Loucy (cell line): ENCODE results near the gene RIPOR3.

ENCODE experiments used
- H2AFZ ChIP-seq: fragments of 200-600 bp; sonication (generic); 2 replicates; pipeline ENCODE4 v1.6.0; 2016; ENCODE audit warnings: antibody characterized with exemption, mild to moderate bottlenecking, low read length, moderate library complexity
- H3F3A ChIP-seq: fragments of 200-600 bp; 2 replicates; pipeline ENCODE4 v1.6.0; 2016; ENCODE audit warnings: antibody characterized with exemption, low read depth, mild to moderate bottlenecking
- H3K27me3 ChIP-seq: fragments of 200-600 bp; sonication (generic); 2 replicates; pipeline ENCODE4 v1.6.1; 2014; ENCODE audit warnings: low read length, mild to moderate bottlenecking; ENCODE audit not compliant: insufficient read depth, poor library complexity, severe bottlenecking
- H3K36me3 ChIP-seq: fragments of 200-600 bp; sonication (generic); 2 replicates; pipeline ENCODE4 v1.6.1; 2016; ENCODE audit warnings: low read length; ENCODE audit not compliant: insufficient read depth
- H3K4me1 ChIP-seq: fragments of 200-600 bp; sonication (generic); 2 replicates; pipeline ENCODE4 v1.5.1; 2014; ENCODE audit warnings: low read length, mild to moderate bottlenecking; ENCODE audit not compliant: insufficient read depth, poor library complexity, severe bottlenecking
- H3K4me2 ChIP-seq: fragments of 200-600 bp; sonication (generic); 2 replicates; pipeline ENCODE4 v1.6.0; 2014; ENCODE audit warnings: antibody characterized with exemption, low read length, low read depth, mild to moderate bottlenecking; ENCODE audit not compliant: poor library complexity, severe bottlenecking
- H3K4me3 ChIP-seq: fragments of 200-600 bp; sonication (generic); 2 replicates; pipeline ENCODE4 v1.5.1; 2014; ENCODE audit warnings: low read length, mild to moderate bottlenecking, mixed read lengths; ENCODE audit not compliant: poor library complexity, severe bottlenecking
- H3K79me2 ChIP-seq: fragments of 200-600 bp; sonication (generic); 2 replicates; pipeline ENCODE4 v1.6.1; 2014; ENCODE audit warnings: low read length; ENCODE audit not compliant: insufficient read depth
- H3K9ac ChIP-seq: fragments of 200-600 bp; sonication (generic); 2 replicates; pipeline ENCODE4 v1.6.0; 2014; ENCODE audit warnings: mild to moderate bottlenecking, low read depth, low read length, moderate library complexity; ENCODE audit not compliant: poor library complexity, severe bottlenecking
- H3K9me2 ChIP-seq: fragments of 200-600 bp; sonication (generic); replicated peaks from 2 replicates; pipeline ENCODE4 v1.6.1; 2016; ENCODE audit warnings: low read depth, low read length, mixed read lengths
- H3K9me3 ChIP-seq: fragments of 200-600 bp; sonication (generic); 2 replicates; pipeline ENCODE4 v1.6.1; 2014; ENCODE audit warnings: mild to moderate bottlenecking, antibody characterized with exemption, low read length, low read depth; ENCODE audit not compliant: insufficient read depth
- H4K20me1 ChIP-seq: fragments of 200-600 bp; sonication (generic); 2 replicates; pipeline ENCODE4 v1.6.0; 2014; ENCODE audit warnings: antibody characterized with exemption, low read length, mild to moderate bottlenecking; ENCODE audit not compliant: insufficient read depth, poor library complexity, severe bottlenecking
- CTCF ChIP-seq: fragments of 200-600 bp; sonication (generic); conservative IDR thresholded peaks from 2 replicates; pipeline ENCODE4 v1.5.1; 2014; ENCODE audit warnings: mild to moderate bottlenecking, antibody characterized with exemption, low read length
- EZH2phosphoT487 ChIP-seq: fragments of 200-600 bp; IDR thresholded peaks from 2 replicates; pipeline ENCODE4 v1.6.1; 2018; ENCODE audit warnings: antibody characterized with exemption, mild to moderate bottlenecking, moderate library complexity, borderline replicate concordance

Gene RIPOR3

GRCh38 chr20:50568549-50568942 is 122.8 kb downstream of the RIPOR3 start:
- Histone ChIP-seq H3K4me3 (no peak overlapping the region), H3K36me3 (peaks cover 59% of the 10 kb centered on the region; the same call in 1 of the 2 replicates), H3K4me2 (no peak overlapping the region), H3K27me3 (no peaks in the 10 kb centered on the region), H3K79me2 (peaks cover 7% of the 10 kb centered on the region; the same call in 1 of the 2 replicates), H2AFZ (no peak overlapping the region), H3K4me1 (peaks cover 14% of the 10 kb centered on the region), H3K9me2 (no peaks in the 10 kb centered on the region), H3K9ac (no peak overlapping the region), H4K20me1 (no peaks in the 10 kb centered on the region), H3F3A (no peaks in the 10 kb centered on the region), H3K9me3 (no peaks in the 10 kb centered on the region)
- TF ChIP-seq EZH2phosphoT487 (no peak), CTCF (no peak)

GRCh38 chr20:50567860-50568548 is 123.3 kb downstream of the RIPOR3 start:
- no peak overlapping the region for H3K4me2 ChIP-seq
- no peak overlapping the region for H2AFZ ChIP-seq
- peaks cover 7% of the 10 kb centered on the region; the same call in 1 of the 2 replicates for H3K79me2 ChIP-seq
- no peaks in the 10 kb centered on the region for H3K27me3 ChIP-seq
- no peak overlapping the region for H3K4me3 ChIP-seq
- no peaks in the 10 kb centered on the region for H4K20me1 ChIP-seq
- H3K36me3 ChIP-seq, result peaks cover 64% of the 10 kb centered on the region; the same call in 1 of the 2 replicates
- H3K4me1 ChIP-seq, result peaks cover 14% of the 10 kb centered on the region
- H3K9me2 ChIP-seq, result no peaks in the 10 kb centered on the region
- no peaks in the 10 kb centered on the region for H3K9me3 ChIP-seq
- H3F3A ChIP-seq, result no peaks in the 10 kb centered on the region
- no peak for TF ChIP-seq EZH2phosphoT487
- no peak for TF ChIP-seq CTCF
- no peak overlapping the region for H3K9ac ChIP-seq

GRCh38 chr20:50565871-50566270 is 125.5 kb downstream of the RIPOR3 start:
- Histone ChIP-seq H3K36me3 (peaks cover 75% of the 10 kb centered on the region; the same call in 1 of the 2 replicates), H4K20me1 (no peaks in the 10 kb centered on the region), H3F3A (no peaks in the 10 kb centered on the region), H3K4me2 (no peak overlapping the region), H3K9me2 (no peaks in the 10 kb centered on the region), H3K4me3 (no peak overlapping the region), H3K27me3 (no peaks in the 10 kb centered on the region), H3K9ac (no peak overlapping the region), H2AFZ (no peak overlapping the region), H3K79me2 (peaks cover 3% of the 10 kb centered on the region; the same call in 1 of the 2 replicates), H3K9me3 (no peaks in the 10 kb centered on the region), H3K4me1 (peaks cover 14% of the 10 kb centered on the region)
- TF ChIP-seq CTCF (no peak), EZH2phosphoT487 (no peak)
